Adrenal gland (tissue), 12 donors: Measurements from ENCODE around the gene ATP11A. TPM values are rescaled to one million over a fixed set of nuclear protein-coding genes. Genes with fewer than 3 reads are reported as not detected.

ENCODE experiments used
- DNase-seq, 7 donors: peaks; one replicate each; pipeline ENCODE4 v3.0.0-alpha.2; 2019 to 2020
- H3K27ac ChIP-seq, 5 donors: fragments of 200-600 bp; sonication (generic) in 4 of 5; 1 replicate in 3 of 5; 2 replicates in 2 of 5; pipeline versions ENCODE4 v1.5.1 to v1.8.0; 2016 to 2020; ENCODE audit warnings: mild to moderate bottlenecking in 1 of 5
- H3K27me3 ChIP-seq: fragments of 200-600 bp; 2 replicates; pipeline ENCODE4 v1.8.0; 2021
- H3K36me3 ChIP-seq, 2 donors: fragments of 200-600 bp; replicated peaks in 1 of 2; 1 replicate in 1 of 2; 2 replicates in 1 of 2; pipeline versions ENCODE4 v1.5.1 to v1.8.0; 2018 to 2022
- H3K4me1 ChIP-seq, 2 donors: fragments of 200-600 bp; replicated peaks in 1 of 2; 1 replicate in 1 of 2; 2 replicates in 1 of 2; pipeline versions ENCODE4 v1.5.1 to v1.8.0; 2018 to 2021
- H3K4me3 ChIP-seq, 4 donors: fragments of 200-600 bp; sonication (generic) in 3 of 4; one replicate each; pipeline ENCODE4 v1.5.1; 2016 to 2018
- H3K9me3 ChIP-seq, 3 donors: fragments of 200-600 bp; sonication (generic) in 1 of 3; replicated peaks in 1 of 3; 1 replicate in 2 of 3; 2 replicates in 1 of 3; pipeline versions ENCODE4 v1.5.1 to v1.8.0; 2016 to 2021
- CTCF ChIP-seq, 6 experiments: fragments of 450-650 bp in 4 of 6; fragments of 200-600 bp in 2 of 6; sonication (generic) in 1 of 6; IDR thresholded peaks; 1 replicate in 5 of 6; 2 replicates in 1 of 6; pipeline versions ENCODE4 v1.5.1 to v1.8.0; 2016 to 2021; ENCODE audit warnings: antibody characterized with exemption in 6 of 6, mild to moderate bottlenecking in 2 of 6, moderate library complexity in 1 of 6
- POLR2A ChIP-seq, 2 donors: fragments of 450-650 bp; IDR thresholded peaks; one replicate each; pipeline ENCODE4 v1.6.1; 2017; ENCODE audit warnings: antibody characterized with exemption in 2 of 2, mild to moderate bottlenecking in 2 of 2, moderate library complexity in 1 of 2
- WGBS, 4 donors: extraction: QIAGEN DNeasy Blood & Tissue Kit in 2 of 4; methylation state at CpG; one replicate each; pipeline versions ENCODE4 v1.1.5 to v1.1.7; 2013 to 2017; 5-methylcytosine and 5-hydroxymethylcytosine counted together
- intact Hi-C, 2 donors: fragments of 100-400 bp; cut with DNase I; formaldehyde crosslinking; loops; one replicate each; pipeline versions ENCODE4 v1.14.1 to v1.15.0; 2022 to 2023
- polyA plus RNA-seq, 3 donors: library from polyadenylated mRNA; stranded (reverse); fragments of 200-250 nt in 2 of 3; fragments of 350-450 nt in 1 of 3; fragmentation: Illumina TruSeq in 1 of 3; extraction: RNeasy Lipid Tissue Mini Kit (QIAGEN cat#74804) in 1 of 3; gene quantifications; one replicate each; pipeline ENCODE4 v1.2.3, GENCODE V29; 2013 to 2014
- total RNA-seq, 9 donors: library from RNA; depleted of rRNA in 4 of 9; stranded (reverse); fragments of >200 nt in 4 of 9; fragments of 120-200 nt in 1 of 9; fragmentation: NEBNext Ultra II Directional in 1 of 9; extraction: Animal tissue kit (Norgen Biotek cat#: 25700) in 1 of 9; gene quantifications; one replicate each; pipeline versions ENCODE4 v1.1.0 to v1.2.4, GENCODE V29; 2013 to 2023
- donor health status: healthy with polysubstance abuse.
- donor health status: Bipolar disorder and iron deficiency.
- donor health status: DM: yes; HTN: yes; CAD: no.
- donor health status: DM: no; HTN: no; CAD: no.
- donor health status: DM: no; HTN: no; CAD: no.
- donor health status: DM: yes; HTN: yes; CAD: no.

ATP11A gene
- total and polyA plus RNA-seq, 12 donors = 6.0 to 94.1 (median 29.8) TPM

- Histone ChIP-seq H3K9me3 (no peaks in the 10 kb centered on the region), H3K4me1 (peaks cover 13 to 16% of the 10 kb centered on the region in 2 donors), H3K36me3 (no peaks in the 10 kb centered on the region), H3K4me3 (no peak overlapping the region), H3K27ac (no peak overlapping the region), H3K27me3 (no peaks in the 10 kb centered on the region)
- 85 to 88% (median 87%) methylated on average over 11 of the region's 11 CpGs for WGBS, 4 donors
- DNase-seq = no peak
- intact Hi-C loops = no loop called here
- TF ChIP-seq CTCF (IDR thresholded peaks at IDR 0.05) = no peak
- no peak for TF ChIP-seq POLR2A (IDR thresholded peaks at IDR 0.05)
Observed at GRCh38 chr13:112719016-112719415, 29.2 kb downstream of the ATP11A start.

GRCh38 chr13:112719556-112719955, 29.7 kb downstream of the ATP11A start:
- no peak for TF ChIP-seq POLR2A (IDR thresholded peaks at IDR 0.05)
- no peak for TF ChIP-seq CTCF (IDR thresholded peaks at IDR 0.05)
- intact Hi-C loops = no loop called here
- H3K4me3 ChIP-seq = no peak overlapping the region
- H3K27ac ChIP-seq = no peak overlapping the region
- 82 to 90% (median 89%) methylated on average over 2 of the region's 2 CpGs for WGBS, 4 donors
- H3K27me3 ChIP-seq = no peaks in the 10 kb centered on the region
- H3K4me1 ChIP-seq = peaks cover 13 to 16% of the 10 kb centered on the region in 2 donors
- no peaks in the 10 kb centered on the region for H3K9me3 ChIP-seq
- no peaks in the 10 kb centered on the region for H3K36me3 ChIP-seq
- no peak for DNase-seq

GRCh38 chr13:112720251-112720650, 30.4 kb downstream of the ATP11A start:
- peaks cover 18 to 22% of the 10 kb centered on the region in 2 donors for H3K4me1 ChIP-seq
- no peak for DNase-seq

GRCh38 chr13:112720814-112721197, 31.0 kb downstream of the ATP11A start:
- Histone ChIP-seq H3K27ac (peak overlapping the region in 2 of 5 donors; percentile 93 to 95), H3K4me3 (no peak overlapping the region), H3K4me1 (peaks cover 24 to 27% of the 10 kb centered on the region in 2 donors), H3K27me3 (no peaks in the 10 kb centered on the region), H3K36me3 (no peaks in the 10 kb centered on the region), H3K9me3 (no peaks in the 10 kb centered on the region)
- WGBS, 4 donors = 89 to 95% (median 94%) methylated on average over 4 to 10 of the region's 10 CpGs
- no peak for DNase-seq
- intact Hi-C loops = no loop called here
- TF ChIP-seq POLR2A (IDR thresholded peaks at IDR 0.05) (no peak), CTCF (IDR thresholded peaks at IDR 0.05) (no peak)

More at GRCh38 chr13:112720251-112720650, 30.4 kb downstream of the ATP11A start:
- no peak overlapping the region for H3K4me3 ChIP-seq
- no peaks in the 10 kb centered on the region for H3K27me3 ChIP-seq
- 96 to 98% (median 97%) methylated on average over 17 of the region's 17 CpGs for WGBS, 4 donors
- no peak for TF ChIP-seq POLR2A (IDR thresholded peaks at IDR 0.05)
- TF ChIP-seq CTCF (IDR thresholded peaks at IDR 0.05) = no peak
- intact Hi-C loops = no loop called here
- no peaks in the 10 kb centered on the region for H3K36me3 ChIP-seq
- no peak overlapping the region for H3K27ac ChIP-seq
- H3K9me3 ChIP-seq = no peaks in the 10 kb centered on the region
